CD4-positive, alpha-beta memory T cell (primary cell): ENCODE data around the gene AVL9. TPM values are rescaled to one million over a fixed set of nuclear protein-coding genes. Genes with fewer than 3 reads are reported as not detected.
"Not testable (repeated sequence)": the region's sequence is repeated elsewhere in the genome, so short reads cannot be mapped to it uniquely, and the experiment has no call there.

Experiments used
- CTCF ChIA-PET: fragments of 350-600 bp; sonication (Branson Sonifier 250); formaldehyde crosslinking; loops from one replicate; lab custom pipeline; 2021; ENCODE audit warnings: inconsistent platforms; ENCODE audit not compliant: partially characterized antibody; lab: Charles Lee
- POLR2A ChIA-PET: fragments of 350-600 bp; sonication (Branson Sonifier 250); formaldehyde crosslinking; loops from one replicate; lab custom pipeline; 2021; ENCODE audit not compliant: partially characterized antibody; lab: Charles Lee
- DNase-seq, 5 donors: peaks; one replicate each; pipeline versions ENCODE4 v3.0.0 to v3.0.0-alpha.2; 2020 to 2022; ENCODE audit warnings: mixed read lengths in 1 of 5
- H3K27ac ChIP-seq: one replicate; pipeline ENCODE4 v1.7.0; 2013; ENCODE audit warnings: low read depth, low read length
- H3K27me3 ChIP-seq: 2 replicates; pipeline ENCODE4 v1.7.0; 2013; ENCODE audit warnings: mild to moderate bottlenecking, low read length, moderate library complexity; ENCODE audit not compliant: insufficient read depth
- H3K36me3 ChIP-seq: 2 replicates; pipeline ENCODE4 v1.7.0; 2013; ENCODE audit warnings: mild to moderate bottlenecking, low read length, moderate library complexity; ENCODE audit not compliant: insufficient read depth
- H3K4me1 ChIP-seq: 2 replicates; pipeline ENCODE4 v1.7.0; 2013; ENCODE audit warnings: mild to moderate bottlenecking, low read length, moderate library complexity; ENCODE audit not compliant: insufficient read depth
- H3K4me3 ChIP-seq, 2 donors: one replicate each; pipeline ENCODE4 v1.7.0; 2013; ENCODE audit warnings: low read length in 2 of 2, mild to moderate bottlenecking in 1 of 2
- H3K9me3 ChIP-seq, 2 donors: one replicate each; pipeline ENCODE4 v1.7.0; 2013; ENCODE audit warnings: low read length in 2 of 2, control low read depth in 1 of 2; ENCODE audit not compliant: control insufficient read depth in 1 of 2
- H3K27ac Mint-ChIP-seq, 7 donors: one replicate each; pipeline ENCODE4 v1.8.0; 2020 to 2021; ENCODE audit warnings: mixed read lengths in 7 of 7, mild to moderate bottlenecking in 6 of 7, inconsistent platforms in 3 of 7, moderate library complexity in 3 of 7
- H3K27me3 Mint-ChIP-seq, 2 donors: one replicate each; pipeline ENCODE4 v1.8.0; 2020 to 2021; ENCODE audit warnings: mixed read lengths in 2 of 2
- H3K36me3 Mint-ChIP-seq, 2 donors: one replicate each; pipeline ENCODE4 v1.8.0; 2020 to 2021; ENCODE audit warnings: mixed read lengths in 2 of 2, inconsistent platforms in 1 of 2, mild to moderate bottlenecking in 1 of 2
- H3K4me1 Mint-ChIP-seq, 4 donors: one replicate each; pipeline ENCODE4 v1.8.0; 2020 to 2021; ENCODE audit warnings: mixed read lengths in 4 of 4, mild to moderate bottlenecking in 1 of 4
- H3K4me3 Mint-ChIP-seq, 8 donors: one replicate each; pipeline ENCODE4 v1.8.0; 2020 to 2021; ENCODE audit warnings: mixed read lengths in 8 of 8, mild to moderate bottlenecking in 7 of 8, moderate library complexity in 6 of 8, inconsistent platforms in 3 of 8
- H3K9me3 Mint-ChIP-seq, 8 donors: one replicate each; pipeline ENCODE4 v1.8.0; 2020 to 2021; ENCODE audit warnings: mixed read lengths in 8 of 8, mild to moderate bottlenecking in 5 of 8, inconsistent platforms in 3 of 8, moderate library complexity in 1 of 8
- intact Hi-C: fragments of 100-400 bp; cut with micrococcal nuclease; formaldehyde crosslinking; loops from one replicate; pipeline ENCODE4 v1.15.1; 2023
- polyA plus RNA-seq, 2 donors: library from polyadenylated mRNA; unstranded; fragments of 300-500 nt; fragmentation: Illumina TruSeq; gene quantifications; one replicate each; pipeline ENCODE4 v1.2.3, GENCODE V29; 2021
- total RNA-seq, 2 experiments: library from RNA; stranded (reverse); gene quantifications; one replicate each; pipeline ENCODE4 v1.2.3, GENCODE V29; 2021

Gene AVL9
- total and polyA plus RNA-seq, 4 experiments from 2014 or later: 9.0 to 40.6 (median 26.4) TPM

- no peaks in the 10 kb centered on the region for H3K27me3 ChIP-seq
- POLR2A ChIA-PET: no interaction called here
- no peak overlapping the region for H3K27ac ChIP-seq
- no peak for DNase-seq
- H3K9me3 ChIP-seq: no peaks in the 10 kb centered on the region
- H3K27ac Mint-ChIP-seq: no peak overlapping the region
- intact Hi-C loops: no loop called here
- no peaks in the 10 kb centered on the region for H3K27me3 Mint-ChIP-seq
- H3K4me3 ChIP-seq: no peak overlapping the region
- H3K36me3 Mint-ChIP-seq: no peaks in the 10 kb centered on the region
- no peak overlapping the region for H3K4me3 Mint-ChIP-seq
- H3K9me3 Mint-ChIP-seq: peaks cover 5 to 41% (median 26%) of the 10 kb centered on the region in 8 donors
- CTCF ChIA-PET: no interaction called here
- H3K36me3 ChIP-seq: no peaks in the 10 kb centered on the region
- no peaks in the 10 kb centered on the region for H3K4me1 Mint-ChIP-seq
- no peaks in the 10 kb centered on the region for H3K4me1 ChIP-seq
Measured at GRCh38 chr7:32602470-32602869, 107.2 kb downstream of the AVL9 start.

- H3K4me3 ChIP-seq, H3K27me3 ChIP-seq, H3K4me1 Mint-ChIP-seq, DNase-seq, H3K36me3 ChIP-seq, H3K36me3 Mint-ChIP-seq, H3K27me3 Mint-ChIP-seq, intact Hi-C loops, H3K4me3 Mint-ChIP-seq, H3K27ac Mint-ChIP-seq, POLR2A ChIA-PET, H3K27ac ChIP-seq, CTCF ChIA-PET, H3K9me3 ChIP-seq, H3K4me1 ChIP-seq: not testable (repeated sequence)
- peaks cover 5 to 31% (median 20%) of the 10 kb centered on the region in 8 donors for H3K9me3 Mint-ChIP-seq
Measured at GRCh38 chr7:32603492-32603891, 108.2 kb downstream of the AVL9 start.

- H3K9me3 ChIP-seq, H3K27me3 Mint-ChIP-seq, DNase-seq, H3K4me3 ChIP-seq, H3K4me1 ChIP-seq, H3K4me1 Mint-ChIP-seq, H3K27ac ChIP-seq, H3K27me3 ChIP-seq, CTCF ChIA-PET, H3K4me3 Mint-ChIP-seq, intact Hi-C loops, POLR2A ChIA-PET, H3K36me3 ChIP-seq, H3K36me3 Mint-ChIP-seq, H3K27ac Mint-ChIP-seq: not testable (repeated sequence)
- H3K9me3 Mint-ChIP-seq: peaks cover 5 to 31% (median 19%) of the 10 kb centered on the region in 8 donors
Measured at GRCh38 chr7:32604047-32604446, 108.8 kb downstream of the AVL9 start.

GRCh38 chr7:32605032-32605431, 109.7 kb downstream of the AVL9 start:
- no peaks in the 10 kb centered on the region for H3K27me3 ChIP-seq
- ChIA-PET CTCF (no interaction called here), POLR2A (interaction anchor here (0.6 kb wide), 1 partner anchor 300 kb away, joined by 3 read pairs; no protein-coding TSS in a partner anchor)
- H3K27me3 Mint-ChIP-seq: peaks cover 0 to 2% of the 10 kb centered on the region in 2 donors
- intact Hi-C loops: no loop called here
- H3K9me3 ChIP-seq: no peaks in the 10 kb centered on the region
- DNase-seq: no peak
- peaks cover 5 to 31% (median 18%) of the 10 kb centered on the region in 8 donors for H3K9me3 Mint-ChIP-seq
- no peak overlapping the region for H3K27ac ChIP-seq
- no peaks in the 10 kb centered on the region for H3K4me1 ChIP-seq
- H3K4me3 Mint-ChIP-seq: no peak overlapping the region
- H3K27ac Mint-ChIP-seq: no peak overlapping the region
- H3K36me3 ChIP-seq: no peaks in the 10 kb centered on the region
- H3K4me1 Mint-ChIP-seq: no peaks in the 10 kb centered on the region
- H3K4me3 ChIP-seq: no peak overlapping the region
- no peaks in the 10 kb centered on the region for H3K36me3 Mint-ChIP-seq

GRCh38 chr7:32609463-32609862, 114.2 kb downstream of the AVL9 start:
- DNase-seq: no peak
- Mint-ChIP-seq H3K9me3 (peaks cover 4 to 13% (median 7%) of the 10 kb centered on the region in 8 donors), H3K27ac (peak overlapping the region in 1 of 7 donors; percentile 12), H3K4me3 (no peak overlapping the region), H3K36me3 (no peaks in the 10 kb centered on the region), H3K4me1 (no peaks in the 10 kb centered on the region), H3K27me3 (peaks cover 0 to 2% of the 10 kb centered on the region in 2 donors)
- no peaks in the 10 kb centered on the region for H3K9me3 ChIP-seq
- intact Hi-C loops: no loop called here
- H3K36me3 ChIP-seq: no peaks in the 10 kb centered on the region
- ChIA-PET CTCF (no interaction called here), POLR2A (no interaction called here)
- H3K4me1 ChIP-seq: no peaks in the 10 kb centered on the region
- no peaks in the 10 kb centered on the region for H3K27me3 ChIP-seq
- no peak overlapping the region for H3K4me3 ChIP-seq
- H3K27ac ChIP-seq: no peak overlapping the region

GRCh38 chr7:32611201-32612099, 116.2 kb downstream of the AVL9 start:
- H3K4me1 ChIP-seq: no peaks in the 10 kb centered on the region
- no peak overlapping the region for H3K27ac ChIP-seq
- H3K9me3 Mint-ChIP-seq: no peaks in the 10 kb centered on the region
- H3K27me3 Mint-ChIP-seq: peaks cover 0 to 2% of the 10 kb centered on the region in 2 donors
- no peak overlapping the region for H3K4me3 Mint-ChIP-seq
- H3K36me3 ChIP-seq: no peaks in the 10 kb centered on the region
- H3K4me1 Mint-ChIP-seq: no peaks in the 10 kb centered on the region
- no peak for DNase-seq
- CTCF ChIA-PET: no interaction called here
- intact Hi-C loops: no loop called here
- H3K27me3 ChIP-seq: no peaks in the 10 kb centered on the region
- POLR2A ChIA-PET: no interaction called here
- peak overlapping the region in 1 of 7 donors; percentile 39 for H3K27ac Mint-ChIP-seq
- H3K4me3 ChIP-seq: no peak overlapping the region
- no peaks in the 10 kb centered on the region for H3K36me3 Mint-ChIP-seq
- no peaks in the 10 kb centered on the region for H3K9me3 ChIP-seq

GRCh38 chr7:32616625-32617024, 121.3 kb downstream of the AVL9 start:
- Mint-ChIP-seq H3K4me1 (peaks cover 0 to 2% (median 0%) of the 10 kb centered on the region in 4 donors), H3K36me3 (no peaks in the 10 kb centered on the region), H3K27ac (no peak overlapping the region), H3K4me3 (no peak overlapping the region), H3K9me3 (no peaks in the 10 kb centered on the region), H3K27me3 (peaks cover 1 to 7% of the 10 kb centered on the region in 2 donors)
- Histone ChIP-seq H3K27ac (no peak overlapping the region), H3K9me3 (no peaks in the 10 kb centered on the region), H3K36me3 (no peaks in the 10 kb centered on the region), H3K4me1 (no peaks in the 10 kb centered on the region), H3K4me3 (no peak overlapping the region), H3K27me3 (no peaks in the 10 kb centered on the region)
- no peak for DNase-seq
- intact Hi-C loops: no loop called here
- POLR2A ChIA-PET: no interaction called here
- CTCF ChIA-PET: no interaction called here
